Mononuclear cell (primary cell): ENCODE results near the gene PIGBOS1. TPM values are rescaled to one million over a fixed set of nuclear protein-coding genes. Genes with fewer than 3 reads are reported as not detected.
A peak's percentile ranks its signal among the peaks of the same experiment; 100 is the strongest.
"Not testable (repeated sequence)": the region's sequence is repeated elsewhere in the genome, so short reads cannot be mapped to it uniquely, and the experiment has no call there.

Experiments used
- H3K27me3 ChIP-seq: 2 replicates; pipeline ENCODE4 v1.6.0; 2011; ENCODE audit warnings: low read length, control low read depth; ENCODE audit not compliant: insufficient read depth
- H3K4me1 ChIP-seq: 2 replicates; pipeline ENCODE4 v1.5.1; 2011; ENCODE audit warnings: mild to moderate bottlenecking, low read length, control low read depth; ENCODE audit not compliant: insufficient read depth
- H3K4me3 ChIP-seq: 2 replicates; pipeline ENCODE4 v1.5.1; 2011; ENCODE audit warnings: mild to moderate bottlenecking, low read length, moderate library complexity
- H3K9me3 ChIP-seq: 2 replicates; pipeline ENCODE4 v1.5.1; 2011; ENCODE audit warnings: low read depth, mild to moderate bottlenecking, control low read depth, low read length
- total RNA-seq: library from RNA; depleted of rRNA; stranded (reverse); fragments of >200 nt; gene quantifications from one replicate; pipeline ENCODE4 v1.2.3, GENCODE V29; 2012

PIGBOS1 gene
- total RNA-seq, 1 donor: 8.9 TPM

DNA sequence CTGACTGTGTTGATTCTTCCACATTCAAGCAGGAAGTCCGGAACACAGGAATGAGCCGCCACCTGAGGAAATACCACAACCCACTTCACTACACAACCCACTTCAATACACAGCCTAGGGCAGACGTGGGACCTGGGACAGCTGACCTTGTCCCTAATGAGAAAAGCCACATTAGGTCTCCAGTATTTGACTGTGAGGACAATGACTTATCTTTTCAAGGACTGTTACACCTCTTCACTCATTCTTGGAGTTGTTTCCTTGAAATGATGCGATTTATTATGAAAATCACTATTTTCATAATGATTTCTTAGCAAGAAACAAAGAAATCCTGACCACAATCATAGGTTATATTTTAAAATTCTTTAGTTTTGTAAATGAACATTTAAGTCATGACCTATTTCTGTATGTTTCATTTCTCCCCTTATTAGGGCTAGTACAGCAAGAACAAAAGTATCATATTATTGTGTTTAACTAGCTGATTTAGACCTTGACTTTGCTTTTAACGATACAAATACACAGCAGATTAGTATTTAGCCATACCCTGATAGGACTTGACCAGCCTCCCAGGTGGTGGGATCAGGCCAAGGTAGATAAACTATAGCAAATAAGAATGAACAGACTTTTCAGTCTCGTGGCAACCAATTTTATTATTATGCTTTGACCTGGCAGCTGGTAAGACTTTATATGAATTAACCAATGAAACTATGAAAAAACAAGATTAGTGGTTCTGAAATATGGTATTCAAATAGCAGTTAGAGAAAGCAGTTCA lies 35.4 kb downstream of the PIGBOS1 start:
- no peaks in the 10 kb centered on the region for H3K9me3 ChIP-seq
- H3K27me3 ChIP-seq: no peaks in the 10 kb centered on the region
- no peak overlapping the region for H3K4me3 ChIP-seq
- peaks cover 94% of the 10 kb centered on the region for H3K4me1 ChIP-seq

DNA sequence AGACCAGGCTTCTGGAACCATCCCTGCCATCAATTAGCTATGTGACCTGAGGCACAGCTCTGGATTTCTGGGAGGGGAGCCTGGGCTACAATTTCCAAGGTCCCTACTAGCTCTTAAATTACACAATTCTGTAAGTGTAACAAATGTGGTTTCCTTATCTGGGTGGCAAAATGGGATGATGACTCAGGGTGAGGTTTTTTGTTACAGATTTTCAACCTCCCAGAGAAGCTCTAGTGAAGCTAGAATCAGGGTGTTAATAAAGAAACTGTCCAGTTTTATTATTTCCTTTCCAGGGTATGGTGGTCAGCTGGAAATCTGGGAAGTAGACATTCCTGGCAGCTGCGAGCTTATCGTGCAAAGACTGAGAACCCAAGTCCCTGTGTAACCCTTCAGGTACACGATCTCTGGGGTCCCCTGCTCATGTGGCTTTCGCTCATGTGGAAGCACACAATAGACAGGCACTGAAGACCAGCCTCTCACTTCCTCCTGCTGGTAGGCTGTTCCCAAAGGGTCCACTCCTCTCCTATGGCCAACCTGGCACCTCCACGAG lies 36.6 kb downstream of the PIGBOS1 start:
- H3K4me3 ChIP-seq: peak overlapping the region; percentile 9
- H3K4me1 ChIP-seq: peaks cover 93% of the 10 kb centered on the region
- H3K27me3 ChIP-seq: no peaks in the 10 kb centered on the region
- no peaks in the 10 kb centered on the region for H3K9me3 ChIP-seq

DNA sequence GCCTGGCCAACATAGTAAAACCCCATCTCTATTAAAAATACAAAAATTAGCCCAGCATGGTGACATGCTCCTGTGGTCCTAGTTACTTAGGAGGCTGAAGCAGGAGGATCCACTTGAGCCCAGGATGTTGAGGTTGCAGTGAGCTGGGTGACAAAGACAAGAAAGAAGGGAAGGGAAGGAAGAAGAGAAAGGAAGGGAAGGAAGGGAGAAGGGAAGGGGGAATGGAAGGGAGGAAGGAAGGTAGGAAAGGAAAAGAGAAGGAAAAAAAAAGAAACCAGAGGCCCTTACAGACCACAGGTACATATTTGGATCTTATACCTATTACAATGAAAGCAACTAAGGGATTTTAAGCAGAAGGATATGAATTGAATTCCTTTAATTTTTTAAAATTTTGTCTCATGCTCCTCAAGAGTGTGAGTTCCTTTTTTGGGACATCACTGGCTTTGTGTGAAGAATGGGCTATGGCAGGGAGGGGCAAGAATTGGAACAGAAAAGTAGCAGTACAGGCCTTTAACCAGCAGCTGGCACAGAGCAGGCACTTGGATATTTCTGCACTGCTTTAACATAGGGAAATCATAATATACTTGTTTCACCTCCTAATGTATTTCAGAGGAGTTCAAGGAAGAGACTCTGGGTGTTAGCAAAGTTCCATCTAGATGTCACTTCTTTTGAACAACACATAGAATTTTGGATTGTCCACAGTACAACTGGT lies 37.2 kb downstream of the PIGBOS1 start:
- H3K27me3 ChIP-seq: no peaks in the 10 kb centered on the region
- H3K4me1 ChIP-seq: peaks cover 93% of the 10 kb centered on the region
- H3K4me3 ChIP-seq: no peak overlapping the region

DNA sequence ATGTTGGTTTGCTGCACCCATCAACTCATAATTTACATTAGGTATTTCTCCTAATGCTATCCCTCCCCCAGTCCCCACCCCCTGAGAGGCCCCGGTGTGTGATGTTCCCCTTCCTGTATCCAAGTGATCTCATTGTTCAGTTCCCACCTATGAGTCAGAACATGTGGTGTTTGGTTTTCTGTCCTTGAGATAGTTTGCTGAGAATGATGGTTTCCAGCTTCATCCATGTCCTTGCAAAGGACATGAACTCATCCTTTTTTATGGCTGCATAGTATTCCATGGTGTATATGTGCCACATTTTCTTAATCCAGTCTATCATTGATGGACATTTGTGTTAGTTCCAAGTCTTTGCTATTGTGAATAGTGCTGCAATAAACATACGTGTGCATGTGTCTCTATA lies 38.3 kb downstream of the PIGBOS1 start:
- not testable (repeated sequence) for H3K27me3 ChIP-seq, H3K9me3 ChIP-seq, H3K4me3 ChIP-seq
- H3K4me1 ChIP-seq: peaks cover 93% of the 10 kb centered on the region

More for the DNA sequence above, 37.2 kb downstream of the PIGBOS1 start:
- no peaks in the 10 kb centered on the region for H3K9me3 ChIP-seq

DNA sequence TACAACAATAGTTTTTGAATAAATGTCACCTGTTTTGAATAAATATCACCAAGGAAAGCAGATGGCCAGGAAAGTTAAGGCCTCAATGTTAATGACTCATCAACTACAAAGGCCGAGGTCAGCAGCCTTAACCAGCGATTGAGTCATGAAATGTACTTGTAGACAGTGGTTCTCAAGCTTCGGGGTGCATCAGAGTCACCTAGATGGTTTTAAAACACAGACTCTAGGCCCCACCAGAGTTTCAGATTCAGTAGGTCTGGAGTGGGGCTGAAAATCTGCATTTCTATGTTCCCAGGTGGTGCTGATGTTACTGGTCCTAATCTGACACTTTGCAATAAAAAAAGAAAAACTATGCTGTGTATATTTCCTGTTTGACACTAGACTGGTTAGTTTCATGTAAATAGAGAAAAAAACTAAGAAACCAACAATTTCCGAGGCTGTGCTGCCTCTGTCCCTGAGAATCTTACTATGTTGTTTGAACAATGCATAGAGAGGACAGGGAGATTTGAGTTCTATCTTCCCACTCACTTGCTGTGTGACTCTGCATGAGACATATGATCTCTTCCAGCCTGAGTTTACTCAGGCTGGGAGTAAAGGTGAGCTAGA lies 39.1 kb downstream of the PIGBOS1 start:
- peaks cover 93% of the 10 kb centered on the region for H3K4me1 ChIP-seq
- H3K27me3 ChIP-seq: no peaks in the 10 kb centered on the region
- no peaks in the 10 kb centered on the region for H3K9me3 ChIP-seq
- no peak overlapping the region for H3K4me3 ChIP-seq

DNA sequence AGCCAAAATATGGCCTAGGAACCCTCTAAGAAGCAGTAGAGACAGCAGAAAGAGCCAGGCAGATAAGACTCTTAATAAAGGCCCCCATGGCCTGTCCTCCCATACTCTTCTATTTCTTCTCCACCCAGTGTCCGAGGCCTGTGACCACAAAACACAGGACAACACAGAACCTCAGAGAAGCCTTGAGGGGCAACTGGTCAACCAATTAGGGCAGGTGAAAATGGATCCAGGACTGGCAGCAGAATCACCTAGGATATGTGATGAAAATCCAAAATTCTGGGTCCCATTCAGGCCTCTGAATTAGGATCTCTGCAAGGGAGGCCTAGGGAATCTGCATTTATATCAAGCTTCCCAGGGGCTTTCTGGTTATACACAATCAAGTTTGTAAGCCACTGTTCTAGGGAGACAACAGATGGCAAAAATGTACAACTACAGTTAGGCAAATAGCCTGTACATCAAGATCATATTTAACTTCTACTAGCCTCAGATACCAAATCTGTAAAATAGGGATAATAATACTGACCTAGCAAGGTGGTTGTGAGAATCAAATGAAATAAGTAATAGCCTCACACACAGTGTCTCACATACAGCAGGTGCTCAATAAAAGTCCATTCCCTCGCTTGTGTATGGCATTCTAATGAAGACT lies 39.7 kb downstream of the PIGBOS1 start:
- Histone ChIP-seq H3K4me3 (no peak overlapping the region), H3K9me3 (no peaks in the 10 kb centered on the region), H3K27me3 (no peaks in the 10 kb centered on the region), H3K4me1 (peaks cover 91% of the 10 kb centered on the region)

DNA sequence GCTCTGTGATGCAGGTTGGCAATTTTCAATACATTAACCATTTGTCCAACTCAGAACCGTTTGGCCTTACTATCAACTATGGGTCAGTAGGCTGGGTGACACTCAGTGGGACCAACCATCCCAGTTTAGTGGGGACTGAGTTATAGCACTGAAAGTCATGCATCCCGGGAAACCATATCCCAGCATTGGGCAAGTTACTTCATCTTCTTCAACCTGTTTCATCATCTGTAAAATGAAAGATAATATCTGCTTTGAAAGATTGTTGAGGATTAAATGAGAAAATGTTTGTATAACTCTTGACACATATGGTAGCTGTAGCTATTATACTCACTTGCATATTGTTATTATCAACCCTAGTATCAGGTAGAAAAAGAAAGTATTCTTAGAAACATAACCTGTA lies 41.2 kb downstream of the PIGBOS1 start:
- Histone ChIP-seq H3K4me3 (no peak overlapping the region), H3K4me1 (peaks cover 83% of the 10 kb centered on the region), H3K27me3 (no peaks in the 10 kb centered on the region)

DNA sequence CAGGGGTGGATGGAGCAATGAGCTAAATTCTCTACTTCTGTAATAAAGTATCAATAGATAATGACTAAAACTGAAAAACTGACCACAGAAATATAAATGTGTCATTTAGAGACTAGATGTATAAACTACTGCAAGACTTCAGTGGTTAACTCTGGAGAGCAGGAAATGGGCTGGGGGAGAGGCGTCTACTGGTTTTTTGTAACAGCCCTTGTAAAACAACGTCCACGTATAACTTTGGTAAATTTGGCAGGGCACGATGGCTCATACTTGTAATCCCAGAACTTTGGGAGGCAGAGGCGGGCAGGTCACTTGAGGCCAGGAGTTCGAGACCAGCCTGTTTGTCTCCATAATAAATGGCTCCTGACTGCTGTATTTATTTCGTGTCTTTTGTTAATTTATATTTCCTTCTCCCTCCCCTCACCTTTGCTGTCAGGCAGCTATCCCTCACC lies 41.8 kb downstream of the PIGBOS1 start:
- Histone ChIP-seq H3K4me3 (no peak overlapping the region), H3K27me3 (no peaks in the 10 kb centered on the region), H3K9me3 (no peaks in the 10 kb centered on the region), H3K4me1 (peaks cover 80% of the 10 kb centered on the region)

More for the DNA sequence above, 41.2 kb downstream of the PIGBOS1 start:
- no peaks in the 10 kb centered on the region for H3K9me3 ChIP-seq

DNA sequence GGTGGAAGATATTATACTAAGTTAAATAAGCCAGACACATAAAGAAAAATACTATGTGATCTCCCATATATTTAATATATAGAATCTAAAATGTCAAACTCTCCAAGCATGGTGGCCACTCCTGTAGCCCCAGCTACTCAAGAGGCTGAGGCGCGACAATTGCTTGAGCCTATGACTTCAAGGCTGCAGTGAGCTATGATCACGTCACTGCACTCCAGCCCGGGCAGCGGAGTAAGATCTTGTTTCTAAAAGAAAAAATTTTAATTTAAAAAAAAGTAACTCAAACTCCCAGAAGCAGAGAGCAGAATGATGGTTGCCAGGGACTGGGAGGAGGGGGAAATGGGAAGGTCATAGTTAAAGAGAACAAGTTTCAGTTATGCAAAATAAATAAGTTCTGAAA lies 42.6 kb downstream of the PIGBOS1 start:
- peaks cover 78% of the 10 kb centered on the region for H3K4me1 ChIP-seq
- no peak overlapping the region for H3K4me3 ChIP-seq
- H3K27me3 ChIP-seq: no peaks in the 10 kb centered on the region
- H3K9me3 ChIP-seq: no peaks in the 10 kb centered on the region

DNA sequence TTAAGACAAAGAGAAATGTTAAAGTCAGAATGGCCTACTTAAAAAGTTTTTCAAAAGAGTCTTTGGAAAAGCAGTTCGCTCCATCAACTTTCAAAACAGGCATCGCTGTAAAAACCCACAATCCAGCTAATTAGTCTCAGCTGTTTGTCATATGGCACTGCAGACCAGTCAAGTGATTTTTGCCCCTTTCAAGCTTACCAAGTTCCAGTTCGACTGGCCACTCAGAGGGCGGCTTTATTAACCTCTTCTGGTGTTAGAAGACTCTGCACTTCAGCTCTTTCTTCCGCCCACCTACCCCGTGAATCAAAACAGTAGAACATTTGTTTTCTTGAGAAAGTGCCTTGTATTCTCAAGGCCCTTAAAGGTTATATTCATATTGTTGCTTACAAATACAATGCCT lies 48.6 kb downstream of the PIGBOS1 start:
- Histone ChIP-seq H3K4me1 (peaks cover 76% of the 10 kb centered on the region), H3K27me3 (no peaks in the 10 kb centered on the region), H3K4me3 (no peak overlapping the region), H3K9me3 (no peaks in the 10 kb centered on the region)

DNA sequence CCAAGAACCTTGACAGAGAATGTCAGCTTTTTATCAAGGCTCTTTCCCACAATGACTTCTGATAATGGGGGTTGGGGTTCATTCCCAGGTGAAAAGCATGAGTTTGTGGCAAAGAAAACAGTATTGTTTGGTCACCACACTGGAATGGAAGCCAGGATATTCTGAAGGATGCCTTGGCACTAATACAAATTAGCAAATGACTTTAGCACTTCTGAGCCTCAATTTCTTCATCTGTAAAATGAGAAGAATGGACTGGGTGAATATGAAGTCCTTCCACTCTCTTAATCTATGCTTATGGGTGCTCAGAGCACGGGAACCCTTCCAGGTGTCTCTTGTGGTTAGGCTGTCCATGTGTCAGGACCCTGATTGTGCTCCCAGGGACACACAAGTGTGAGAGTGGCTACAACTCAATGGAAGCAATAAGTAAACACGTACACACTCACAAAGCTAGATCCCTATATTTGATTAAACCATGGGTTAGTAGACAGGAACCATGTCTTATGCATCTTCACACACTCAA lies 50.7 kb downstream of the PIGBOS1 start:
- Histone ChIP-seq H3K4me1 (peaks cover 66% of the 10 kb centered on the region), H3K9me3 (no peaks in the 10 kb centered on the region), H3K4me3 (no peak overlapping the region), H3K27me3 (no peaks in the 10 kb centered on the region)

DNA sequence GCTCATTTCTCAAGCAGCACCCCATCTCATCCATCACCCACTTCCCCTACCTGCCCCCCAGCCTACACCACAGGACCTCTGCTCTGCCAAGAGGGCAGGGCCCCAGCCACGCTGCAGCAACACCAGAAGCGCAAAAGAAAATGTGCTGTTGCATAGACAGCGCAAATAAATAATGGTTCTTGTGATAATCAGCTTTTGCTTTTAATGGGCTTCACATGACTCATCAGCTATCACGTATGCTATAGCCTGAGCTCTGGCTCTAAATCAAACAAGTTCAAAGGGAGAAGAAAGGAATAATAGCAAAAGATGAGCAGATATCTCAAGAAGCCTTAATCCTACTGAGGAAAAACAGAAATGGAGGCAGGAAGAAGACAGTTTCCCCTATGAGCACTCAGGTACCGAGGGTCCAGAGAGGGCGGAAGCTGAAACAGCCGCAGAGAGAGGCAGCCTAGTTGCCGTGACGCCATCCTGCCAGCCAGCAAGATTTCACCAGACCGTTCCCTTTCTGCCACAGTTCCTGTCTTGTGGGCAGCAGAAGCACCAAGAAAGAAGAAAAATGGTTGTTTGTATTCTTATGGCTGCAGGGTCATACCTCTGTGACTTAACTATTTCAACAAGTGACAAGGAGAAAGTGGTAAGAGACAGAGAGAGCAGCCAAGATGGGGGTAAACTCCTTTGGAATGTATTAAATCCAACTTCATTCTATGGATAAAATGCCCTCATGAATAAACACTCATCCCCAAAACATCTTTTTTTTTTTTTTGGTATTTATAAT lies 51.3 kb downstream of the PIGBOS1 start:
- Histone ChIP-seq H3K9me3 (no peaks in the 10 kb centered on the region), H3K4me3 (no peak overlapping the region), H3K4me1 (peaks cover 63% of the 10 kb centered on the region)

More for the DNA sequence above, 51.3 kb downstream of the PIGBOS1 start:
- H3K27me3 ChIP-seq: no peaks in the 10 kb centered on the region
